CD14-positive monocyte (primary cell): ENCODE results near the gene RAE1. TPM values are rescaled to one million over a fixed set of nuclear protein-coding genes. Genes with fewer than 3 reads are reported as not detected.

Experiments
- DNase-seq, 3 donors: peaks; one replicate each; pipeline ENCODE4 v3.0.0-alpha.2; 2011 to 2022
- H2AFZ ChIP-seq: 2 replicates; pipeline ENCODE4 v1.6.0; 2012; ENCODE audit warnings: mild to moderate bottlenecking, low read depth, low read length, inconsistent platforms; ENCODE audit not compliant: insufficient read depth, poor library complexity, severe bottlenecking
- H3K27ac ChIP-seq, 2 donors: 1 replicate in 1 of 2; 2 replicates in 1 of 2; pipeline ENCODE4 v1.5.1; 2012 to 2013; ENCODE audit warnings: low read length in 2 of 2, control low read depth in 1 of 2, inconsistent platforms in 1 of 2, low read depth in 1 of 2, mild to moderate bottlenecking in 1 of 2
- H3K27me3 ChIP-seq, 2 donors: one replicate each; pipeline versions ENCODE4 v1.6.0 to v1.6.1; 2011 to 2013; ENCODE audit warnings: low read length in 2 of 2; ENCODE audit not compliant: control insufficient read depth in 2 of 2, insufficient read depth in 2 of 2
- H3K36me3 ChIP-seq, 2 donors: replicated peaks in 1 of 2; 1 replicate in 1 of 2; 2 replicates in 1 of 2; pipeline versions ENCODE4 v1.5.1 to v1.6.1; 2012 to 2013; ENCODE audit warnings: low read length in 2 of 2, control low read depth in 1 of 2, inconsistent platforms in 1 of 2, mild to moderate bottlenecking in 1 of 2; ENCODE audit not compliant: insufficient read depth in 2 of 2, control insufficient read depth in 1 of 2
- H3K4me1 ChIP-seq, 2 donors: 1 replicate in 1 of 2; 2 replicates in 1 of 2; pipeline versions ENCODE4 v1.5.1 to v1.6.1; 2012 to 2013; ENCODE audit warnings: low read length in 2 of 2, control low read depth in 1 of 2, inconsistent platforms in 1 of 2, mild to moderate bottlenecking in 1 of 2, moderate library complexity in 1 of 2; ENCODE audit not compliant: insufficient read depth in 2 of 2, control insufficient read depth in 1 of 2
- H3K4me2 ChIP-seq: replicated peaks from 2 replicates; pipeline ENCODE3; 2012; ENCODE audit warnings: low read length, moderate library complexity, mild to moderate bottlenecking; ENCODE audit not compliant: poor library complexity, severe bottlenecking; ENCODE audit errors: extremely low read depth
- H3K4me3 ChIP-seq, 3 experiments: fragments of 200-600 bp in 1 of 3; sonication (generic) in 1 of 3; replicated peaks in 1 of 3; 1 replicate in 2 of 3; 2 replicates in 1 of 3; pipeline ENCODE4 v1.5.1; 2011 to 2013; ENCODE audit warnings: low read length in 3 of 3, mild to moderate bottlenecking in 3 of 3, control low read depth in 2 of 3, low read depth in 2 of 3, inconsistent platforms in 1 of 3, moderate library complexity in 1 of 3
- H3K79me2 ChIP-seq: 2 replicates; pipeline ENCODE4 v1.6.0; 2012; ENCODE audit warnings: mild to moderate bottlenecking, control low read depth, inconsistent platforms, low read length, moderate library complexity; ENCODE audit not compliant: insufficient read depth
- H3K9ac ChIP-seq: 2 replicates; pipeline ENCODE4 v1.6.0; 2017; ENCODE audit warnings: low read length, mild to moderate bottlenecking; ENCODE audit not compliant: insufficient read depth, poor library complexity, severe bottlenecking
- H3K9me3 ChIP-seq, 2 donors: replicated peaks in 1 of 2; 1 replicate in 1 of 2; 2 replicates in 1 of 2; pipeline versions ENCODE4 v1.5.1 to v1.6.1; 2012 to 2013; ENCODE audit warnings: low read length in 2 of 2, control low read depth in 1 of 2; ENCODE audit not compliant: control insufficient read depth in 1 of 2, insufficient read depth in 1 of 2
- H4K20me1 ChIP-seq: 2 replicates; pipeline ENCODE4 v1.6.0; 2012; ENCODE audit warnings: mild to moderate bottlenecking, low read length, control low read depth, moderate library complexity; ENCODE audit not compliant: insufficient read depth
- H3K27ac Mint-ChIP-seq, 7 donors: one replicate each; pipeline ENCODE4 v1.8.0; 2020; ENCODE audit warnings: mild to moderate bottlenecking in 7 of 7, mixed read lengths in 7 of 7, moderate library complexity in 6 of 7, inconsistent platforms in 2 of 7
- H3K27me3 Mint-ChIP-seq, 3 donors: one replicate each; pipeline ENCODE4 v1.8.0; 2021 to 2022; ENCODE audit warnings: low read depth in 3 of 3, mild to moderate bottlenecking in 3 of 3, mixed read lengths in 3 of 3, moderate library complexity in 3 of 3, inconsistent platforms in 1 of 3
- H3K36me3 Mint-ChIP-seq, 2 donors: one replicate each; pipeline ENCODE4 v1.8.0; 2020; ENCODE audit warnings: mixed read lengths in 2 of 2, inconsistent platforms in 1 of 2, mild to moderate bottlenecking in 1 of 2
- H3K4me1 Mint-ChIP-seq: one replicate; pipeline ENCODE4 v1.8.0; 2020; ENCODE audit warnings: mild to moderate bottlenecking, mixed read lengths
- H3K4me3 Mint-ChIP-seq, 2 donors: one replicate each; pipeline ENCODE4 v1.8.0; 2020; ENCODE audit warnings: mild to moderate bottlenecking in 2 of 2, mixed read lengths in 2 of 2, moderate library complexity in 1 of 2
- H3K9me3 Mint-ChIP-seq, 7 donors: one replicate each; pipeline ENCODE4 v1.8.0; 2020 to 2022; ENCODE audit warnings: mixed read lengths in 7 of 7, mild to moderate bottlenecking in 6 of 7, moderate library complexity in 6 of 7, inconsistent platforms in 2 of 7
- WGBS: methylation state at CpG from one replicate; pipeline ENCODE4 v1.1.5; 2013; ENCODE audit warnings: missing lambda C conversion rate; ENCODE audit not compliant: insufficient coverage; 5-methylcytosine and 5-hydroxymethylcytosine counted together
- intact Hi-C, 2 donors: fragments of 100-400 bp; cut with micrococcal nuclease; formaldehyde crosslinking; loops; one replicate each; pipeline versions ENCODE4 v1.15.0 to v1.15.1; 2023
- polyA plus RNA-seq, 3 donors: library from polyadenylated mRNA; depleted of rRNA in 1 of 3; unstranded in 2 of 3; stranded (reverse) in 1 of 3; fragments of 300-500 nt in 2 of 3; fragments of >200 nt in 1 of 3; fragmentation: Illumina TruSeq in 2 of 3; gene quantifications; 1 replicate in 2 of 3; 2 replicates in 1 of 3; pipeline ENCODE4 v1.2.3, GENCODE V29; 2012 to 2021
- TF ChIP-seq, protein P1 (sequence below): fragments of 200-600 bp; IDR thresholded peaks from one replicate; pipeline ENCODE4 v1.8.0; 2022; ENCODE audit warnings: antibody characterized with exemption, mild to moderate bottlenecking

Gene RAE1
- polyA plus RNA-seq, 3 donors: 15.8 to 27.5 (median 21.7) TPM

DNA sequence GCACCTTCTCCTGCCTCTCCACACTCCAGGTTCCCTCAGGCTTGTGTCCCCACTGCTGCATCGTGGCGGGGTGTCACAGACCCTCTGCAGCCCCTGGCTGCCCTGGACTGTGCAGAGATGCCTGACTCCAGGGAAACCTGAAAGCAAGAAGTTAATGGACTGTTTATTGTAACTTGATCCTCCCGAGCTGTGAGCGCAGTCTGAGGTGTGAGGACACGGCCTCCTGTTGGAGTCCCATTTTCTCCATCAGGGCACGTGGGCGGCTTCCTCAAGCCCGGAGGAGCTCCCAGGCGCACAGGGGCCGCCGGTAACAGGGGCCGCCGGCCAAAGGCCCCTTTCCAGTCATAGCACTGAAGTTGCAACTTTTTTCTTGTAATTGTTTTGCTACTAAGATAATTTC, 57.1 kb downstream of the RAE1 start:
- H4K20me1 ChIP-seq: peaks cover 63% of the 10 kb centered on the region
- H3K4me3 Mint-ChIP-seq: no peak overlapping the region
- TF ChIP-seq, protein P1, sequence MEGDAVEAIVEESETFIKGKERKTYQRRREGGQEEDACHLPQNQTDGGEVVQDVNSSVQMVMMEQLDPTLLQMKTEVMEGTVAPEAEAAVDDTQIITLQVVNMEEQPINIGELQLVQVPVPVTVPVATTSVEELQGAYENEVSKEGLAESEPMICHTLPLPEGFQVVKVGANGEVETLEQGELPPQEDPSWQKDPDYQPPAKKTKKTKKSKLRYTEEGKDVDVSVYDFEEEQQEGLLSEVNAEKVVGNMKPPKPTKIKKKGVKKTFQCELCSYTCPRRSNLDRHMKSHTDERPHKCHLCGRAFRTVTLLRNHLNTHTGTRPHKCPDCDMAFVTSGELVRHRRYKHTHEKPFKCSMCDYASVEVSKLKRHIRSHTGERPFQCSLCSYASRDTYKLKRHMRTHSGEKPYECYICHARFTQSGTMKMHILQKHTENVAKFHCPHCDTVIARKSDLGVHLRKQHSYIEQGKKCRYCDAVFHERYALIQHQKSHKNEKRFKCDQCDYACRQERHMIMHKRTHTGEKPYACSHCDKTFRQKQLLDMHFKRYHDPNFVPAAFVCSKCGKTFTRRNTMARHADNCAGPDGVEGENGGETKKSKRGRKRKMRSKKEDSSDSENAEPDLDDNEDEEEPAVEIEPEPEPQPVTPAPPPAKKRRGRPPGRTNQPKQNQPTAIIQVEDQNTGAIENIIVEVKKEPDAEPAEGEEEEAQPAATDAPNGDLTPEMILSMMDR: no peak

DNA sequence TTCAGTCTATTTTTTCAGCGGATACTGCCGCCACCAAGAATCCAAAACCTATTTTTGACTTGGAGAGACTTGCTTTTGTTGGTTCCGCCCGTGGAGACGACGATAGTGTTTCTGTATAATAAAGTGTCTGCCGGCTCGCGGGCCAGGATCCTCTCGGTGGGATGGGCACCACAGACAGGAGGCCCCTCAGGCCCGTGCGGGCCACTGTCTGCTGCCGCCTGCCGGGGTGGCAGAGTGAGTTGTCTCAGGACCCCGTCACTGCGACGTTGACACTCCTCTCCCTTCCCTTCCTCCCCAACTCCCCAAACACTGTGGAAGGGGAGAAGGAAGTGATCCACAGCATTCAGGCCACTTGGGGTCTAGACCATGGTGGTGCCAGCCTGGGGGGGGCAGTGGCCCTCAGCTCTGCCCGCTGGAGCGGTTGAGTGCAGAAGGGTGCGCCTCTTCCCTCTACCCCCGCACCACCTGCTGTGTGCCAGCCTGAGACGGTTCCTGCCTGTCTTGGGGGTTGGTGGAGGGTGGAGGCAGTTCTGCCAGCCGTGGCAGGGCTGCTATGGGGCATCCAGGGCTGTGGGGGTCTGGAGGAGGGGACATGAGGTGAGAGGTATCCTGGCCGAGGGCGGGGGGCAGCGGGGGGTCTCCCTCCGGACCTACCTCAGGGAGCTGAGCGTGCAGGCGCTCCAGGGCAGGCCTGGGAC, 57.6 kb downstream of the RAE1 start:
- no peaks in the 10 kb centered on the region for H3K27me3 ChIP-seq
- no peak overlapping the region for H2AFZ ChIP-seq
- H3K27ac ChIP-seq: no peak overlapping the region
- peaks cover 58% of the 10 kb centered on the region for H4K20me1 ChIP-seq
- TF ChIP-seq, protein P1: no peak
- no peak overlapping the region for H3K9ac ChIP-seq
- Mint-ChIP-seq H3K27me3 (peaks cover 1 to 3% (median 3%) of the 10 kb centered on the region in 3 donors), H3K4me1 (peaks cover 9% of the 10 kb centered on the region), H3K4me3 (no peak overlapping the region), H3K36me3 (peaks cover 55 to 67% of the 10 kb centered on the region in 2 donors), H3K27ac (no peak overlapping the region), H3K9me3 (peaks cover 0 to 2% (median 0%) of the 10 kb centered on the region in 7 donors)
- no peak overlapping the region for H3K4me2 ChIP-seq
- no peak for DNase-seq
- peaks cover 59 to 66% of the 10 kb centered on the region in 2 donors for H3K36me3 ChIP-seq
- no peak overlapping the region for H3K4me3 ChIP-seq
- no peaks in the 10 kb centered on the region for H3K9me3 ChIP-seq
- intact Hi-C loops: no loop called here
- peaks cover 14% of the 10 kb centered on the region for H3K79me2 ChIP-seq
- H3K4me1 ChIP-seq: no peaks in the 10 kb centered on the region
- WGBS: 96% methylated on average over 9 of the region's 29 CpGs

More for the DNA sequence above, 57.1 kb downstream of the RAE1 start:
- peaks cover 62 to 71% of the 10 kb centered on the region in 2 donors for H3K36me3 ChIP-seq
- no peak overlapping the region for H3K9ac ChIP-seq
- no peak overlapping the region for H3K4me2 ChIP-seq
- no peak overlapping the region for H3K4me3 ChIP-seq
- Mint-ChIP-seq H3K36me3 (peaks cover 60 to 72% of the 10 kb centered on the region in 2 donors), H3K27ac (no peak overlapping the region), H3K4me1 (peaks cover 12% of the 10 kb centered on the region), H3K27me3 (peaks cover 1 to 3% (median 3%) of the 10 kb centered on the region in 3 donors), H3K9me3 (peaks cover 0 to 2% (median 0%) of the 10 kb centered on the region in 7 donors)
- intact Hi-C loops: no loop called here
- H2AFZ ChIP-seq: no peak overlapping the region
- H3K79me2 ChIP-seq: peaks cover 14% of the 10 kb centered on the region
- WGBS: 84% methylated on average over 3 of the region's 13 CpGs
- peaks cover 0 to 2% of the 10 kb centered on the region in 2 donors for H3K4me1 ChIP-seq
- DNase-seq: no peak
- H3K27me3 ChIP-seq: no peaks in the 10 kb centered on the region
- H3K27ac ChIP-seq: no peak overlapping the region
- H3K9me3 ChIP-seq: no peaks in the 10 kb centered on the region
